GM18951 (cell line): ENCODE results near the gene UBXN10.
"Not testable (repeated sequence)": the region's sequence is repeated elsewhere in the genome, so short reads cannot be mapped to it uniquely, and the experiment has no call there.

Source experiments
- POLR2A ChIP-seq: IDR thresholded peaks from 4 replicates; pipeline ENCODE4 v1.6.1; 2011; ENCODE audit warnings: mild to moderate bottlenecking; ENCODE audit not compliant: insufficient read length, insufficient read depth; ENCODE audit errors: extremely low read depth
- in situ Hi-C: fragments of 300-500 bp; cut with MboI; formaldehyde crosslinking; loops from one replicate; pipeline ENCODE4 v1.12.0; 2022; ENCODE audit warnings: low sequenced_read_pairs, mixed read lengths, inconsistent platforms; ENCODE audit not compliant: unreplicated experiment

The UBXN10 gene

GRCh38 chr1:20228314-20228825, 42.5 kb downstream of the UBXN10 start:
- in situ Hi-C loops: no loop called here
- TF ChIP-seq POLR2A: no peak

DNA sequence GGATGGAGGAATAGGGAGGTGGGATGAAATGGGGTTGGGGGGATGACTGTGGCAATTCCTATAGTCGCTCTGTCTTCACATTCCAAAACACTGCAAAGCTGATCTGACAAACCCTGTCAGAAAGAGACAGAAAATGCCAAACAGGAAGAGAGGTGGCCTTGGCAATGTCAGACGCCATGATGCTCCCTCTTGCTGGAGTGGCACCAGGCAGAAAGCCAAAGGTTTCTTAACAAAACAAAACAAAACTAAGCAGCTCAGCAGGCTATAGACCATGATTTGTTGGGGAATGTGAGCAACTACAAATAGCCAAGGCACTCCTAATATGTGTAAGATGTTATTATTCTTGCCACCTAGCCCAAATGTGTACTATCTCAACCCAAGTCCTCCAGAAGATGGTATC, 43.3 kb downstream of the UBXN10 start:
- TF ChIP-seq POLR2A: no peak
- in situ Hi-C loops: no loop called here

DNA sequence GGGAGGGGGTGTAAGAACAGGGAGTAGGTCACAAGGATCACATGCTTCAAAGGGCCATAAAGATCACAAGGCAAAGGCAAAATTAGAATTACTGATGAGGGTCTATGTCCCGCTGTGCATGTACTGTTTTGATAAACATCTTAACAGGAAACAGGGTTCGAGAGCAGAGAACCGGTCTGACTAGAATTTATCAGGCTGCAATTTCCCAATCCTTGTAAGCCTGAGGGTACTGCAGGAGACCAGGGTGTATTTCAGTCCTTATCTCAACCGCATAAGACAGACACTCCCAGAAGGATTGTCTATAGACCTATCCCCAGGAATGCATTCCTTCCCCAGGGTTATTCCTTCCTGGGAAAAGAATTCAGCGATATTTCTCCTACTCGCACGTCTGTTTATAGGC, 46.7 kb downstream of the UBXN10 start:
- in situ Hi-C loops: not testable (repeated sequence)

DNA sequence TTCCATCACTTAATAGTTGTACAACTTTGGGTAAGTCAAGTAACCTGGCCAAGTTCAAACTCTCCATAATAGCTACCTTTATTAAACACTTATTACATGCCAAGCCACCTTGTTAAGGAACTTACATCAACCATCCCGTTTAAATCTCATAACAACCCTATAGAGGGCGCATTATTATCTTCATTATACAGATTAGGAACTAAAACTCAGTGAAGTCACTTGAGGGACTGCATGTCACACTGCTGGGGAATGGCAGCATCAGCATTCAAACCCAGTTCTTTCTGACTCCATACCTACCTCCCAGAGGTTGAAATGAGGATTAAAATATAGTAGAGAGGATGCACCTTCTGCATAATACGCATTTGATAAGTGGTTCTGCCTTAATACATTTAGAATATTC, 47.5 kb downstream of the UBXN10 start:
- TF ChIP-seq POLR2A: no peak
- in situ Hi-C loops: no loop called here

- TF ChIP-seq POLR2A: no peak
- in situ Hi-C loops: no loop called here
Observed at GRCh38 chr1:20233866-20234265, 48.0 kb downstream of the UBXN10 start.

DNA sequence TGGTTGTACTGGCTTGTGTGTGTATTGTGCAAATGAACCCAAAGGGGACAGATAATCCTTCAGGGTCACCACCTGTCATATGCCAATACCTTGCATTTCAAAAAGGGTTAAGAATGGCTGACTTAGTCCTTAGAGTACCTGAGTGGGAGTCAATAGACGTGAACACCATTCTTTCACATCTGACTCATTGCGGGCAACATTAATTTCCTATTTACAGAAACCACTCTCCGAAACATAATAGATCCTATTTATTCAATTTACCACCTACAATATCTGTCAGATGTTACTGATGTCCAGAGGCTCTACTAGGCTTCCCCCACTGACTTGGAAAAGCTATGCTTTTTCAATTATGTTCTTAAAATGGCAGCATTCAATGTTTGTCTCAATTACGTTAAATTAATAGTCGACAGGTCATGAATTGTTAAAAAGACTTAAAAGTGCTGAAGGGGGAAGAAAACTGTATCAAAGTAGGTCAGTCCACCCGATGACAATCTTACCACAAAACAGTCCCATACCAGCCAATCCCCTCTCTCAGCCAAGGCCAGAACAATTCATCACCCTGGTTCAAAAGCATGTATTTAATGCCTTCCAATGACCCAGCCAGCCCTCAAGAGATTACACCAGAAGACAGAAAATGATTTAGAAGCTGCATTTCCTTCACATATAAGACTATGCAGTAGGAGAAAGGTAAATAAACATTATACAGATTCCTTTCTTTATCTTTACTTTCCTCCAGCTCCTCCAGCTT, 49.1 kb downstream of the UBXN10 start:
- no peak for TF ChIP-seq POLR2A
- in situ Hi-C loops: no loop called here

- in situ Hi-C loops: no loop called here
- TF ChIP-seq POLR2A: no peak
Observed at GRCh38 chr1:20237646-20238045, 51.8 kb downstream of the UBXN10 start.

DNA sequence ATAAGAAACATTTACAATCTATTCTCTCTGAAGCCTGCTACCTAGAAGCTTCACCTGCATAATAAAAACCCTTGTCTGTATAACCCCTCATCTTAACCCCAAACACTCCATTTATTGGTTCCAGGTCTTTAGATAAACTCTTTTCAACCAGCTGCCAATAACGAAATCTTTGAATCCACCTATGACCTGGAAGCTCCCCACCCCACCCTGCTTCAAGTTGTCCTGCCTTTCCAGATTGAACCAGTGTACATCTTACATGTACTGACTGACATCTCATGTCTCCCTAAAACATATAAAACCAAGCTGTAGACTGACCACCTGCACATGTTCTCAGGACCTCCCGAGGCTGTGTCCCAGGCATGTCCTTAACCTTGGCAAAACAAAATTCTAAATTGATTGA, 54.1 kb downstream of the UBXN10 start:
- TF ChIP-seq POLR2A: no peak
- in situ Hi-C loops: no loop called here

DNA sequence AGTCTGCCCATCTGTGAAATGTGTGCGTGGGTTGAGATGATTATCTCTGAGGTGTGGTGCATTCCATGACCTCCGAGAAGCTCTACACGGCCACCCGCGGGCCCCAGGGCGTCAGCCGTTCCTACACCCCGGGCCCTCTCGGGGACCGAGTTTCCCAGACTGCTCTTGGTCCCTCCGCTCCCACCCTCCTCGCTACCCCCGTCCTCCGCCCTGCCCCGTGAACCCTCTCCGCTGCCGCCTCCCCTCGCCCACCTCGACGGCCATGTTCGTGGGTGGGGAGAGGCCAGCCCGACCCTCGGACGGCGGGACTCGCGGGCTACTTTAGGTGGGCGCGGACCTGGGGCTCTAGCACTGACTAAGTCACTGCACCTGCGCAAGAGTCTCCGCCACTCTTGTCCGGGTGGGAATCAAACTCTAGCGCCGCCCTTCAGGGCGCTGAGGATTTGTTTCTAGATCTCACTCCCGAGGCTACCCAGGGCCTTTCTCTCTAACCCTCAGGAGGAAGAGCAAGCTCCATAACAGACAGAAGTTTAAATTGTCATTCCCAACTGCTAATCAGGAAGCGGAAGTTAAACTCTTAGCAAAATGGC, 57.1 kb downstream of the UBXN10 start:
- no peak for TF ChIP-seq POLR2A
- in situ Hi-C loops: no loop called here
